B cell (primary cell): Measurements from ENCODE around the gene GFAP.

ENCODE experiments used
- EZH2 ChIP-seq: IDR thresholded peaks from 2 replicates; pipeline ENCODE4 v1.6.1; 2012; ENCODE audit warnings: borderline replicate concordance, low read depth, mild to moderate bottlenecking, moderate library complexity, low read length; ENCODE audit not compliant: insufficient read depth, poor library complexity, severe bottlenecking
- TF ChIP-seq, protein P1 (sequence below): fragments of 200-600 bp; IDR thresholded peaks from one replicate; pipeline ENCODE4 v1.8.0; 2022; ENCODE audit warnings: antibody characterized with exemption, mild to moderate bottlenecking

DNA sequence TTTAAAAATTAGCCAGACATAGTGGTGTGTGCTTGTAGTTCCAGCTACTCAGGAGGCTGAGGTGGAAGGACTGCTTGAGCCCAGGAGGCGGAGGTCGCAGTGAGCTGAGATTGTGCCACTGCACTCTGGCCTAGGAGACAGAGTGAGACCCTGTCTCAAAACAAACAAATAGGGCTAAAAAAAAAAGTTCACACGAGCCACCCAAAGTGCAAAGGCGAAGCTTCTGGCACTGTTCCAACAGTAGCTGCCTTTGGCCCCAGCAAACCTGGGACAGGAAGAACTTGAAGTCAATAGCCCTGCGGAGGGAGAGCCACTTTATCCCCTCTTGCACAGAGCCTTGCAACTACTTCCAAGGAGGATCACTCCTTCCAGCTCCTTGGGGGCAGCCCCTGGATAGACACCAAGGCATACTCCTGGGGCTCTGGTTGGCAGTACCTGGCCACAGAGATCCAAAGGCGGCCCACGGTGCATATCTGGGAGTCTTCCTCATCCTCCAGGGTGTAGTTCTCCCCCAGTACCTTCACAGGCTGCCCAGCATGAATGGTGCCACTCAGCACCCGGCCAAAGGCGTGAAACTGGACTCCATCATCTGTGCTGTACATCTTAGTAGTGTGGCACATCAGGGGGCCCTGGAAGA lies 52.9 kb downstream of the GFAP start:
- TF ChIP-seq, protein P1, sequence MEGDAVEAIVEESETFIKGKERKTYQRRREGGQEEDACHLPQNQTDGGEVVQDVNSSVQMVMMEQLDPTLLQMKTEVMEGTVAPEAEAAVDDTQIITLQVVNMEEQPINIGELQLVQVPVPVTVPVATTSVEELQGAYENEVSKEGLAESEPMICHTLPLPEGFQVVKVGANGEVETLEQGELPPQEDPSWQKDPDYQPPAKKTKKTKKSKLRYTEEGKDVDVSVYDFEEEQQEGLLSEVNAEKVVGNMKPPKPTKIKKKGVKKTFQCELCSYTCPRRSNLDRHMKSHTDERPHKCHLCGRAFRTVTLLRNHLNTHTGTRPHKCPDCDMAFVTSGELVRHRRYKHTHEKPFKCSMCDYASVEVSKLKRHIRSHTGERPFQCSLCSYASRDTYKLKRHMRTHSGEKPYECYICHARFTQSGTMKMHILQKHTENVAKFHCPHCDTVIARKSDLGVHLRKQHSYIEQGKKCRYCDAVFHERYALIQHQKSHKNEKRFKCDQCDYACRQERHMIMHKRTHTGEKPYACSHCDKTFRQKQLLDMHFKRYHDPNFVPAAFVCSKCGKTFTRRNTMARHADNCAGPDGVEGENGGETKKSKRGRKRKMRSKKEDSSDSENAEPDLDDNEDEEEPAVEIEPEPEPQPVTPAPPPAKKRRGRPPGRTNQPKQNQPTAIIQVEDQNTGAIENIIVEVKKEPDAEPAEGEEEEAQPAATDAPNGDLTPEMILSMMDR, result no peak
- TF ChIP-seq EZH2, result no peak
